Activated CD4-positive, alpha-beta T cell treated with anti-CD3 and anti-CD28 coated beads, Interleukin-2, amount 50 U/mL, for 24 hours (primary cell): Measurements from ENCODE around the gene POTEM.
"Not testable (repeated sequence)": the region's sequence is repeated elsewhere in the genome, so short reads cannot be mapped to it uniquely, and the experiment has no call there.

ENCODE experiments used
- DNase-seq, 2 donors: peaks; one replicate each; pipeline ENCODE4 v3.0.0-alpha.2; 2020; ENCODE audit warnings: low read depth in 1 of 2, low spot score in 1 of 2

The POTEM gene

GRCh38 chr14:19036811-19037382 lies 69.7 kb downstream of the POTEM start:
- not testable (repeated sequence) for DNase-seq

- not testable (repeated sequence) for DNase-seq
These were observed 70.9 kb downstream of the POTEM start for GRCh38 chr14:19038060-19038664.

- DNase-seq, result not testable (repeated sequence)
These were observed 71.6 kb downstream of the POTEM start for GRCh38 chr14:19038785-19039184.

- not testable (repeated sequence) for DNase-seq
These were observed 76.2 kb downstream of the POTEM start for GRCh38 chr14:19043384-19043783.
